ENCODE data around the gene TMSB10.
"Not testable (repeated sequence)": the region's sequence is repeated elsewhere in the genome, so short reads cannot be mapped to it uniquely, and the experiment has no call there.

The TMSB10 gene

GRCh38 chr2:84901593-84902120, 3.8 kb upstream of the TMSB10 start:
- DNase-seq (ENCODE audit: low read depth in 2 of 2, low spot score in 1 of 2), result no peak

DNA sequence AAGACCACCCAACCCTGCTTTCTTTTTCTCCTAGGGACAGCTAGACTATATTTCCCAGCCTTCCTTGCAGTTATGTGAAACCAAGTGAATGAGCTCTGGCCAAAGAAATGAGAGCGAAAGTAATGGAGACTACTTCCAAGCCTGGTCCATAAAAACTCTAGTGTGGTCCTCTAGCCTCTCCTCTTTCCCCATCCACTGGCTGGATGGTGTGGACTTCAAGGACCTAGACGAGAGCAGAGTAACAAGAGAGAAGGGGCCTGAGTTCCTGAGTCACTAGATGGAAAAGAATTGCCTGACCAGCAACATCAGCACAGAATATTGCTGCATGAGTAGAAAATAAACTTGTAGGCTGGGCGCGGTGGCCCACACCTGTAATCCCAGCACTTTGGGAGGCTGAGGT, 2.9 kb upstream of the TMSB10 start:
- no peak for DNase-seq (ENCODE audit: low read depth in 2 of 2, low spot score in 1 of 2)

DNA sequence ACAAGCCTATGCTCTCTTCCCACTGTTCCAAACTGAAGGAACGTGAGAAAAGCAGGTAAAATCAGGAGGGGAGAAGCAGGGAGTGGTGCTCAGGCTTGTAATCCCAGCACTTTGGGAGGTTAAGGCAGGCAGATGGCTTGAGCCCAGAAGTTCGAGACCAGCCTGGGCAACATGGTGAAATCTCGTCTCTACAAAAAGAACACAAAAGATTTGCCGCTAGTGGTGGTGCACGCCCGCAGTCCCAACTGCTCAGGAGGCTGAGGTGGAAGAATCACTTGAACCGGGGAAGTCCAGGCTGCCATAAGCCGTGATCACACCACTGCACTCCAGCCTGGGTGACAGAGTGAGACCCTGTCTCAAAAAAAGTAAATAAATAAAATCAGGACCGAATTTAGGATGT, 1.3 kb upstream of the TMSB10 start:
- DNase-seq (ENCODE audit: low read depth in 2 of 2, low spot score in 1 of 2), result no peak

DNA sequence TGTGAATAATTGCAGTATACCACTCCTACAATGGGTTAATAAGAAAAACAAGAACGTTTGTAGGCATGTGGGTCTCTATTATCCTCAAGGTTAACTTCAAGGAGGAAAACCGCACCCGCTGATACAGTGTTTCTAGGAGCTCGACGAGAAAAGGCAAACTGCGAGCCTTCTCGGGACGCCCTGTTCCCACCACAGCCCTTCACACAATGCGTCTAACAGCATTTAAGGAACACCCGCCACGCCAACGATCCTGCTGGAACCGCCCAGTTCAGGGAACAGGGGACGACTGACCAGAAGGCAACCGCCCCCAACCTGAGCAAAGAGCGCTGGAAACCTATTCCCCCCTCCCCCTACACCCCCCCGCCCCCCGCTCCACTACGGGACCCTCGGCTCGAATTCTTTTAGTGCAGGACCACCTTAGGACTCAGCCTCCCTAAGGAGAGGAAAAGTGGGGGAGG, 710 bp upstream of the TMSB10 start:
- DNase-seq (ENCODE audit: low read depth in 2 of 2, low spot score in 1 of 2), result no peak

DNA sequence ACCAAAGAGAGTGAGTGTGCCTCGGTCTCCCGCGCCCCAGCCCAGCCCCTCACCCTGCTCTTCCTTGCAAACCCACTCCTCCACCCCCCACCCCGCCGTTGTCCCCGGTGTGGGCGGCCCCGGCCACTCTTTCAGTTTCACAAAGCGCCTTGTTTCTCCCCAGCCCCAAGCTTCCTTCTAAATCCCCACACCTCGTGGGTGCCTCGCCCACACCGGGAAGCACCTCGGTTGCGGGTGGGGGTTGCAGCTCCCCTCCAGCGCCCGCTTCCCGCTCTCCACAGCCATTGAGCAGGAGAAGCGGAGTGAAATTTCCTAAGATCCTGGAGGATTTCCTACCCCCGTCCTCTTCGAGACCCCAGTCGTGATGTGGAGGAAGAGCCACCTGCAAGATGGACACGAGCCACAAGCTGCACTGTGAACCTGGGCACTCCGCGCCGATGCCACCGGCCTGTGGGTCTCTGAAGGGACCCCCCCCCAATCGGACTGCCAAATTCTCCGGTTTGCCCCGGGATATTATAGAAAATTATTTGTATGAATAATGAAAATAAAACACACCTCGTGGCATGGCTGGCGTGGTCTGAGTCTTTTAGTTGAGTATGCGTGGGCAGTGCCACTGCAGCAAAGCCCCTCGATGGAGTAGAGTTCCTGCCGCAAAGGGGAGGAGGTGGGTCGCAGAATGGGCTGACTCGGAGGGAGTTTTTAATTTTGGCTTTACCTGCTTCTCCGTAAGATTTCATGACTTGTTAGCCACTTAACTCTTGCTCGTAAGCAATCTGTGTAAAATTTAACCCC, 848 bp downstream of the TMSB10 start:
- no peak for DNase-seq (ENCODE audit: low read depth in 2 of 2, low spot score in 1 of 2)

DNA sequence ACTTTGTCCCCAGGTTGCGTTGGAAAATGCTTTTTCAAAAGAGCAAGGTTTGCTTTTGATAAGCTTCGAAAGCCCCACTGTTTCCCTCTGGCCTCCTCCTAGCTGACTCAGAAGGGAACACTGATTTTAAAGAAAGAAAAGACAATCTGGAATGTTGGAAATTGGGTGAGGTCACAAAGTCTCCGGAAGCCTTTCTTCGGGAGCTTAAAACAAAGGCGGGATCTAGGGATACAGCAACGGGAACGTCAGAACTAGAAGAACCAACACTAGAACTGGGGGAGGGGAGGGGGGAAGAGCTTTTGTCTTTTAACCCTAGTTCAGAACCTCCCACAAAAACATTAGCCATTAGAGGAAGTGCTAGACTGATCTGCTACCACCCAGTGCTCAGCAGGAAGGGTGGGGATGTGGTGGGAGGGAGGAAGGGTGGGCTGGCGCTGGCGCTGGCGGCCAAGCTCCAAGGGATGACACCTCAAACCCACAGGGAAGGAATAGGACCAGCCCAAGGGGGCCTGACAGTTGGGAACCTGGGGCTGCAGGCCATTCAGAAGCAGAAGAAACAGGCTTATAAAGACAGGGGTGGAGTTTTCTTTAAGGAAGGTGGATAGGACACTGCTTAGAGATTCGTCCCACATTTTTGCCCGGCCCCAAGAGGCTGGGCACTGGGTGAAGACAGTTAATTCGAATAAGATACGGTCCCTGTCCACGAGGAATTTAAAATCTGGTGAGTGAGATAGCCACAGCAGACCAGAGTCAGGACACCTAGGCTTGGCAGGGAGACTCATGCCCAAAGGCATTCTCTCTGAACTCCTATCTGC, 1.7 kb downstream of the TMSB10 start:
- no peak for DNase-seq (ENCODE audit: low read depth in 2 of 2, low spot score in 1 of 2)

DNA sequence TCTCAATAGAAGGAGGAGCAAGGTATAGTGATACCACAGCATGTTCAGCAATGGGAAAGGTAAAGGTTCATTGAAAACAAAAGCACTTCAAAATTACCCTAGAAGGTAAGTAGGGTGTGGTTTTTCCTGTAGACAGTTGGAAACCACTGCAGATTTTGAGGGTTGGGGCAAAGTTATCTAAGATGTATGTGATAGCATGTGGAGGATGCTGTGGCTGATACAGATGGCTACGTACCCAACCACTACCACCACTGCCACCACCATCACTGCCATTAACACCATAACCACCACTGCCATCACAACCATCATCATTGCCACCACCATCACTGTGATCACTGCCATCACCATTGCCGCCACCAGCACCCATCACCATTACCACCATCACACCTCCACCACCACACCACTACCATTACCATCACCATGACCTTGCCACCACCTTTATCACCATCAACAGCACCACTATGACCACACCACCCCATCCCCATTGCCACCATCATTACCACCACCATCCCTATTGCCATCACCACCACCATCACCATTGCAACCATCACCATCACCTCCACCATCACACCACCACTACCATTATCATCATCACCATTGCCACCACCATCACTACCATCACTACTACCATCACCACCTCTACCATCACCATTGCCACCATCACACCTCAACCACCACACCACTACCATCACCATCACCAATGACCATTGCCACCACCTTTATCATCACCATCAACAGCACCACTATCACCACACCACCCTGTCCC, 3.7 kb downstream of the TMSB10 start:
- no peak for DNase-seq (ENCODE audit: low read depth in 2 of 2, low spot score in 1 of 2)

- DNase-seq (ENCODE audit: low read depth in 2 of 2, low spot score in 1 of 2), result no peak
These were observed 5.8 kb downstream of the TMSB10 start for GRCh38 chr2:84911135-84911678.

DNA sequence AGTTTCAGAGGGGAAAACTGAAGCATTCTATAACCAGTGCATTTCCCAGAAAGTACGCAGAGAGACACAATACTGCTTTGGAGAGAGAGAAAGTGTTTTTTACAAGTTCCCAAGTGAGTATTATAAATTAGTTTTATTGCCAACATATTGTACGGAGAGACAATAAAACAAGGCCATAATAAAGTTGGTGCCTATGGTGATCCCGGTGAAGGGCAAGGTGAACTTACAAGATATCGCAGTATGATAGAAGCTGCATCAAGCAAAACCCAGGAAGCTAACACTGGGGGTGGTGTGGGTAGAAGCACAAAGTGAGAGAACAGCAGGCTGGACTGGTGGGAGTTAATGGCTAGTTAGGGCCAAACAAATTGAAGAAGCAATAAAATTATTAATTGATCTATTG, 7.5 kb downstream of the TMSB10 start:
- DNase-seq (ENCODE audit: low read depth in 2 of 2, low spot score in 1 of 2), result no peak

- DNase-seq (ENCODE audit: low read depth in 2 of 2, low spot score in 1 of 2), result no peak
These were observed 8.9 kb downstream of the TMSB10 start for GRCh38 chr2:84914334-84914733.

DNA sequence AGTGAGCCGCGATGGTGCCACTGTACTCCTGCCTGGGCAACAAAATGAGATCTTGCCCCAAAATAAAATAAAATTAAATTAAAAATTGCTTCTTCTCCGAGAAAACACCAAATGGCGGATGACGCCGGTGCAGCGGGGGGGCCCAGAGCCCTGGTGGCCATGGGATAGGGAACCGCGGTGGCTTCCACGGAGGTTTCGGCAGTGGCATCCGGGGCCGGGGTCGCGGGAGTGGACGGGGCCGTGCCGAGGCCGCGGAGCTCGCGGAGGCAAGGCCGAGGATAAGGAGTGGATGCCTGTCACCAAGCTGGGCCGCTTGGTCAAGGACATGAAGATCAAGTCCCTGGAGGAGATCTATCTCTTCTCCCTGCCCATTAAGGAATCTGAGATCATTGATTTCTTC, 10.2 kb downstream of the TMSB10 start:
- not testable (repeated sequence) for DNase-seq (ENCODE audit: low read depth in 2 of 2, low spot score in 1 of 2)

DNA sequence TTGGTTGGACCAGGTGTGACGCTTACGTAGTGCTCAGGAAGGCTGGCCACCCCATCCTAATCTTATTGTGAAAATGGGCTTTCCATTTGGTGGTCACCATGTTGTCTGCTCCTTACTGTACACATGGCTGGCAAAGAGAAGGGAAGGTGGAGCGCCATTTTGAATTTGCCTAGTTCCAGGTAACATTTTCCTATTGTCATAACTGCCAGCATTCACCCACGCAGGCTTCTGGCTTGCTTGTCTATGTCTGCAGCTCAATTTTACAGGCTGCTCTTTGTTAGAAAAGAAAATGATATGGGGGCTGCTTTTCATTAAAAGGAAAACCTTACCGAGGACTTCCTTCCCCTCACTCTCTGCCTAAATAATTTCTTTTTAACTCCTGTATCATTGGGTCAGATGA, 12.4 kb downstream of the TMSB10 start:
- DNase-seq (ENCODE audit: low read depth in 2 of 2, low spot score in 1 of 2), result not testable (repeated sequence)

GRCh38 chr2:84918430-84918829, 13.0 kb downstream of the TMSB10 start:
- DNase-seq (ENCODE audit: low read depth in 2 of 2, low spot score in 1 of 2), result no peak

DNA sequence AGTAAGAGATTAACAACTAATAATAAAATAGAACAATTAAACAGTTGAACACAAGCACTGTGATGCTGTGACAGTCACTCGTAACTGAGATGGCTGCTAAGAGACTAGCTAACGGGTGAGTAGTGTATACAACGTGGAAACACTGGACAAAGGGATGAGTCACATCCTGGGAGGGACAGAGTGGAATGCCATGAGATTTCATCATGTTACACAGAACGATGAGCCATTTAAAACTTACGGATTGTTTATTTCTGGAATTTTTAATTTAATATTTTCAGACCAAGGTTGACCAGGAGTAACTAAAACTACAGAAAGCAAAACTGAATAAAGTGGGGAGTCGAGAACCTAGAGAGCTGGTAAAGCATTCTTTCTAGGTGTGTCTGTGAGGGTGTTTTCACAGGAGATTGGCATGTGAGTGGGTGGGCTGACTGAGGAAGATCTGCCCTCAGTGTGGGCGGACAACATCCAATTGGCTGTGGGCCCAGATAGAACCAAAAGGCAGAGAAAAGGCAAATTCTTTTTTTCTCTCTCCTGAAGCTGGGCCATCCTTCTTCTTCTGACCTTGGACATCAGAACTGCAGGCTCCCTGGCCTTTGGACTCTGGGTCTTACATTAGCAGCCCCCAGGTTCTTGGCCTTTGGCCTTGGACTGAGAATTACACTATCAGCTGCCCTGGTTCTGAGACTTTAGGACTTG, 14.6 kb downstream of the TMSB10 start:
- no peak for DNase-seq (ENCODE audit: low read depth in 2 of 2, low spot score in 1 of 2)

- DNase-seq (ENCODE audit: low read depth in 2 of 2, low spot score in 1 of 2), result no peak
These were observed 17.6 kb downstream of the TMSB10 start for GRCh38 chr2:84923009-84923408.

DNA sequence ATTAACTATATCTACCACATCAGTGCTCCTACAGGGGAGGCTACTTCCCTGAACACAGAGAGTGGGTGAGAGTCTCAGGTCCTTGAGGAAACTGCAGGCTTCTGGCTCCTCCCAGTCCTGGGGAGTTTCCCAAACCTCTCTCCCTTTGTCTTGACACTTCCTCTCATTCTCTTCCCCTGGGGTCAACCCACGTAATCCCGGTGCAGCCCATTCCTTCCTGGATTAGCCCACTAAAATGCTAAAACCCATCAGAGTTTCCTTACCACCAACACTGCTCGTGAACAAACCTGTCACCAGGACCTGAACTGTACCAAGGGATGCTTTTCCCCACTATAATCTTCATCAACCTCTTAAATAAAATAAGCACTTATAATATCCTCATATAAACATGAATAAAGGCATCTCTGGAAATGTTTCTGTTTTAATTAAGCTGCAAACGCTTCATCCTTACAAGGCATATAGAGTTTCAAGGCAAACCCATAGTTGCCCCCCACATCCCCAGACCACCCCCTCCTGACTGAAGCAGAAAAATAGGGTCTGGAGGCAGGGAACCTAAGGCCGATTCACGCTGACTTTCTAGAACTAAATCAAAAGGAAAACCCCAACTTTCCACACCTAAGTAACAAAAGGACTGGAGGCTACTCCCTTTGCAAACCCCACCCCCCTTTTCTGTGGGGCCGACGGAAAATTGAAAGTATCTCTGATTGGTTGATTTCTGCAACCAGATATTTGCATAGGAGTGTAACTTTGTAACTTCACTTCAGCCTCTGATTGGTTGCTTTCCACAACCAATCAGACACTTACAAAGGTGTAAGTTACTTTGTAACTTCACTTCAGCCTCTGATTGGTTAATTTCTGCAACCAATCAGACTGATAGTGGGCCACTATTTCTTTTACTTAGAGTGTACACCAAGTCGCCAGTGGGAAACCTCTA, 19.0 kb downstream of the TMSB10 start:
- DNase-seq (ENCODE audit: low read depth in 2 of 2, low spot score in 1 of 2), result no peak

DNA sequence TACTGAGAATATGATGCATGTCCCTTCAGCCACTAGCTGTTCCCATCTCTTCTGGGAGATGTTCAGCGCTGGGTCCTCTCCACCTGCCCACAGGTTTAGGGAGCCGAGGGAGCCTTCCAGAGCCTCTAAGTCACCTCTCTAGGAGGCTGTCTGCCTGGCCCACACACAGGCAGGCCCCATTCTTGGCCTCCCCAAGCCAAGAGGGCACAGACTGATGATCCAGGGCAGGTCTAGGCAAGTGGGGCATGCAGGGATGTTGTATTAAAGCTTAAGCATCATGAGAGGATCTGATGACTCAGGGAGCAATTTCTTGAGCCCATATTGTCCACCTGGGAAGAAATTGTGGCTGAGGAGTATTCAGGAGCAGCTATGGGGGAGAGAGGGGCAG, 19.9 kb downstream of the TMSB10 start:
- no peak for DNase-seq (ENCODE audit: low read depth in 2 of 2, low spot score in 1 of 2)

GRCh38 chr2:84925724-84926376, 20.4 kb downstream of the TMSB10 start:
- DNase-seq (ENCODE audit: low read depth in 2 of 2, low spot score in 1 of 2), result peak; percentile 92 to 99

- no peak for DNase-seq (ENCODE audit: low read depth in 2 of 2, low spot score in 1 of 2)
These were observed 21.8 kb downstream of the TMSB10 start for GRCh38 chr2:84927275-84927627.
